NCI-H2171 treated with DMSO at 0.1 percent for 48 hours (cell line): ENCODE data around the gene ACMSD.
A peak's percentile ranks its signal among the peaks of the same experiment; 100 is the strongest.
"Not testable (repeated sequence)": the region's sequence is repeated elsewhere in the genome, so short reads cannot be mapped to it uniquely, and the experiment has no call there.

Experiments
- DNase-seq: peaks from one replicate; lab custom pipeline; 2025; lab: John Stamatoyannopoulos, UW

The ACMSD gene

GRCh38 chr2:134852518-134852917, 14.1 kb downstream of the ACMSD start:
- DNase-seq, result no peak

- DNase-seq, result no peak
These were observed 17.3 kb downstream of the ACMSD start for GRCh38 chr2:134855709-134856108.

DNA sequence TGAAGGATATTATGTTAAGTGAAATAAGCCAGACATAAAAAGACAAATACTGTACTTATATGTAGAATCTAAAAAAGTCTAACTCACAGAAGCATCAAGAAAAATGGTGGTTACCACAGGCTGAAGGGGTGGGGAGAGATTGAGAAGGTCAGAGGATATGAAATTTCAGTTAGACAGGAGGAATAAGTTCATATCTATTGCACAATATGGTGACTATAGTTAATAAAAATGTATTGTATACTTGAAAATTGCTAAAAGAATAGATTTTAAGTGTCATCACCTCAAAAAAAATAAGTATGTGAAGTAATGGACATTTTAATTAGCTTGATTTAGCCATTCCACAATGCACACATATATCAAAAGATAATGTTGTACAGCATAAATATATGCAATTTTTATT, 19.8 kb downstream of the ACMSD start:
- DNase-seq, result no peak

DNA sequence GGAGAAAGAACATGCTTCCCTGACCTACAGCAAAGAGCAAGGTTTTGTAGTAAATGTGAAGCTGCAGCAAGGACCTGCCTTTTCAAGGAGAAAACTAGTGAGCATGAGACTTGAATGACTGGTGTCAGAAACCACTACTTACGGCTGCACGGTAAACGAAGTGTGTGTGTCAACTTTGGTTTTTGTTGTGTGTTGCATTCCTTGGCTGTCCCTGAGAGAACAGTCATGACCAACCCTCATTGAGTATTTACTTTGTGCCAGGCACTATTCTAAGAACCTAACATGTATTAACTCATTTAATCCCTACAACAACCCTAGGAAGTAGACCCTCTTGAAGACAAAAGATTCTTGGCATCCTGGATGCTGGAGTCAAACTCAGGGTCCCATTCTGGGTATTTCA, 22.8 kb downstream of the ACMSD start:
- DNase-seq, result no peak

GRCh38 chr2:134862069-134862468, 23.7 kb downstream of the ACMSD start:
- no peak for DNase-seq

GRCh38 chr2:134862674-134863073, 24.3 kb downstream of the ACMSD start:
- DNase-seq, result no peak

DNA sequence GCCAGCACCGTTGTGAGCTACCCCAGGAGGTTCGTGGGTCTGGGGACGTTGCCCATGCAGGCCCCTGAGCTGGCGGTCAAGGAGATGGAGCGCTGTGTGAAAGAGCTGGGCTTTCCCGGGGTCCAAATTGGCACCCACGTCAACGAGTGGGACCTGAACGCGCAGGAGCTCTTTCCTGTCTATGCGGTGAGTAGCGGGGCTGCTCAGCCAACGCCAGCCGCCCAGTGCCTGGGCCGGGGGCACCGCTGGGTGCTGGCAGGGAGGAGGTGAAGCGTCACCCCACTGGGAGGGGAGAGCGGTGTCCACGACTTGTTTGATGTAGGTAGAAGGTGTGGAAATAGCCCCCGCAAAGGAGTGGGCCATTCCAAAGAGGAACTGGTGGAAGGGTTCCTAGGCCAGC, 25.0 kb downstream of the ACMSD start:
- no peak for DNase-seq

DNA sequence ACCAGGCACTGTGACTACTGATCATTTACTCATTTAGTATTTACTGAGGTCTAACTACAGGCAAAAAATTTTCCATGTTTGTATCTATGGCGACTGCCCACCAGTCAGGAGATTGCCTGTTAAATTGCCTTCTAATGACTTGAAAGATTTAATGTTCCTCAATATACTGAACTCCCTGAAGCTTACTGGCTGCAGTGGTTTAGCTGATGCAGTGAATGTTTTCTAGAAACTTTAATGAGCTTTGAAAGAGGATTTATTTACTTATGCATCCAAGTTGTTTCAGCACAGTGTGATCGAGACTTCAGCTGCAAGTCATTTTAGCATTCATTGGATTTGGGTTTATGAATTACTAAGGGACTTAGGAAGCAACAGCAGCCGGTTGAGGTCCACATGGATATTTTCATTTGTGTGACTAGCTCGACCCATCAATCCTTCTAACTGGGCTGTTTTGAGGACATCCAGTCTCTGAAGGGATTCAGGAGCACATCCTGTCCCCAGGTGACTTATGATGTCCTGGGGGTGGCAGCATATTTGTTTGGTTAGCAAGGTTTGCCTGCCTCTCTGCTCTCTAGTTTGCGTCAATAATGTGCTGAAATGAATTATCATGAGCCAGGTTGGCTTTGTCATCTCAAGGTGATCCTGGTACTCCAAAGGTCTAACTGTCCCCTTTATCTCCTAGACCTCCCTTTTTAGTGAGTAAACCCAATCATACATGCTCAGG, 26.8 kb downstream of the ACMSD start:
- DNase-seq, result no peak

- DNase-seq, result no peak
These were observed 28.2 kb downstream of the ACMSD start for GRCh38 chr2:134866498-134867099.

DNA sequence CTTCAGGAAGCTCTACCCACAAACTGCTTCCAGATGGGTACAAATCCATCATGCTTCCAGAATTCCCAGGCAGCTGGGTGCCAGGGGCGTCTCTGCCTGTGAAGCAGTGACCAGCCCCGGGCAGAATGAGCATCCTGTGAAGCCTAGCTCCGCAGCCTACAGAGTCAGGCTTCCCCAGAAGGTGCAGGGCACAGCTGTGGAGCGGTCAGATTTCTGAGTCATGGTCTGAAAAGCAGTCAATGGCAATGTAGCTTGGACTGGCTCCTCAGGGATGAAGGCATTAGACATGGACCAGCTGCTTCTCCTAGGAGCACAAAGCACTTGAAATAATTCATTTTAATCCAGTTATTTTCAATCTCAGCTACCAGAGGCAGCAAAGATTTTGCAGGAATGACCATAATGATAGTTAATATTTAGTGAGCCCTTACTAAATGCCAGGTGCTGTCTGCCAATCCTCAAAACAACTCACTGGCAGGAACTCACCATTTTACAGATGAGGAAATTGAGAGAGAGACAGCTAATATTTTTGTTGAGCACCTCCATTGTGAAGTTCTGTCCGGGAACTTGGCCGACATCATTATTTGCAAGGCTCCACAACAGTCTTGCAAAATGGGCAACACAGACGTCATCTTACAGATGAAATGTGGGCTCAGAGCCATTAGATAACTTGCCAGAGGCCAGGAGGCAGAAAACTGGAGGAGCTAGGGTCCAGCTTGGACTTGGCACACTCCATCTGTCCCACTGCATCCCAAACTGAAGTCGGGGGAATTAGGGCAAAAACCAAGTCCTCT, 31.7 kb downstream of the ACMSD start:
- no peak for DNase-seq

DNA sequence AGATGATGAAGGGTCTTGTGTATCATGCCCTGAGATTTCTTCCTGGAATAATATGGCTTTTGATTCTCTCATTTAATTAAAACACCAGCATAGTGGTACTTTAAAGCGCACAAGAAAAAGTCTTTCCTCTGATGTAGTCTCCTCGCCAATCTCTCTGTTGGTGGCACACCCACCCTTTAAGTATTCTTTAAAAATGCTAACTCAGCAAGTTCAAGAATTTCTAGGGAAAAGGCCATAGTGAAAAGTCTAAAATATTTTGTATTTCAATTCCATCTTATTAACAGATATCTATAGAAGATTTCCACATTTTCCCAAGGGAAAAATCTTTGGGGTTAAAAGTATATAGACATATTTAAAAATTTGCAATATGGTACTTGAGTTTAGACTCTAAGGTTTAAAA, 34.7 kb downstream of the ACMSD start:
- no peak for DNase-seq

- DNase-seq, result no peak
These were observed 36.9 kb downstream of the ACMSD start for GRCh38 chr2:134875309-134875708.

DNA sequence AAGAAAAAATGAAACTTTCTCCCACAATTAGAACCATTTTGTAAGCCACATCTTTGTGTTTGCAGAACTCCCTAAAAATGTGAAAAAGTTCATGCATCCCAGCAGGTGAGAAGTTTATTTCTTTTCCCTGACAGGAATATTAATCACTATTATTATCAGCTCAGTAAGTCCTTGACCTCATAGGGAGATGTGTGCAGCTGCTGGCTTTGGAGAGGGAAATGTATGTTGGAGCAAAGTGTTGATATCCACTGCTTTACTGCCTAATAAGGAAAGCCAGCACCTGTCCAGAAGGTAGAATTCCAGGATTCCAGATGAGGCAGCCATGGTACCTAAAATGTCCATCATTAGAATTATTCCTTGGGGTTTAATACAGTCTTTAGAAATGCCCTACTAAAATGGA, 44.4 kb downstream of the ACMSD start:
- DNase-seq, result no peak

GRCh38 chr2:134883552-134884293, 45.3 kb downstream of the ACMSD start:
- DNase-seq, result no peak

GRCh38 chr2:134884435-134884834, 46.0 kb downstream of the ACMSD start:
- no peak for DNase-seq

DNA sequence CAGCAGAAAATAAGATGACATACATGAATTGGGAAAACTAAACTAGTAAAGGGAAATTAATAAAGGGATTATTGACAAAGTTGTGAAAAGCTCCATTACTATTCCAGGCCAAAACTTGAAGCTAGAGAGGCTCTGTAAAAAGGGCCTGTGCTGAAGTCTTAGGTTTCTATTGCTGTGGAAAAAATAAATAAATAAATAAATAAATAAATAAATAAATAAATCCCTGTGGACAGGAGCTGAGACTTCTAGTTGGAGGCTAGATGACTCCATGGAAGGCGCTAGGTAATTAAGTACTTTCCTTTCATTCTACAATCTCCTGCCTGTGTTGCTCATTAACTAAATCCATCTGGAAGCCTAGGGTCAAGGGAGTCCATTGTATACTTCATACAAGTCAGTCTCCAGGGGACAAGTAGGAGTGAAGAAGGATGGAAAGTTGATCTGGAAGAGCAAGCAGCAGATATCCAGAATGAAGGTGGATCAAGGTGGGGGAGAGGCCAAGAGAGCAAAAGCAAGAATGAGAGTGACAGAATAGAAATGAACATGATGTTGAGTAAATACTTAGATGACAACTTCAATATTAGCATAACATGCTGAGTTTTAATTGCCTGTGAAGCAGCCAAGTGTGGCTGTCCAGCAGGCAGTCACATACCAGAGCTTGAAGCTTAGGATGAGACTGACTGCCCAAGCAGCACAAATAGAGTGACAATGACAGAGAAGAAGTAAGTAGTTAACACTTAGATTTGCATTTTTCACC, 54.0 kb downstream of the ACMSD start:
- no peak for DNase-seq

- peak; percentile 48 for DNase-seq
These were observed 59.5 kb downstream of the ACMSD start for GRCh38 chr2:134897932-134898331.

DNA sequence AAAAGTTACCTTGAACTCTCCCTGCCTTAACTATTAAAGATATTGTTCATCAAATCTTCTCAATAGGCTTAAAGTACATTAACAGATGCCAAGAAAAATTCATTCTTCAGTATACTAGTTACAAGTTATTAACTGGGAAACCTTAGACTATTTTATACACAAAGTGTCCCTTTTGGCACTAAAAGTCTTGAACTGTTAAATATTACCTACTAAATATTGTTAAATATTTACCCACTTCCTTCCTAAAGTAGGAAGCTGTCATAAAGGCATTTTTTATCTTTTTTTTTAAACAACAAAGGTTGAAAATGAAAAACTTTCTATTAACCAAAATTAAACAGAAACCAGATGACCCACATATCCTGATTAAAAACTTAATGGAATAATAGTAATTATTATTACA, 60.8 kb downstream of the ACMSD start:
- DNase-seq, result no peak

DNA sequence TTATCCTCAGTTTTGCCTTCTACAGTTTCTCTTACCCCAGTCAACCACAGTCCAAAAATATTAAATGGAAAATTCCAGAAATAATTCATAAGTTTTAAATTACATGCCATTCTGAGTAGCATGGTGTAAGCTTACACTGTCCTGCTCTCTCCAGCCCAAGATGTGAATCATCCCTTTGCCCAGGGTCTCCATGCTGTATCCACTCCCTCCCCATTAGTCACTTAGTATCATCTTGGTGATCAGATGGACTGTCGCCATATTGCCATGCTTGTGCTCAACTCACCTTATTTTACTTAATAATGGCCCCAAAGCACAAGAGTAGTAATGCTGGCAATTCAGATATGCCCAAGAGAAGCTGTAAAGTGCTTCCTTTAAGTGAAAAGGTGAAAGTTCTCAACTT, 61.7 kb downstream of the ACMSD start:
- no peak for DNase-seq

- not testable (repeated sequence) for DNase-seq
These were observed 65.3 kb downstream of the ACMSD start for GRCh38 chr2:134903701-134904100.

GRCh38 chr2:134905168-134905567, 66.8 kb downstream of the ACMSD start:
- no peak for DNase-seq

- DNase-seq, result no peak
These were observed 68.3 kb downstream of the ACMSD start for GRCh38 chr2:134906726-134907125.
